Loucy (cell line): Measurements from ENCODE around the gene SNCA.

Experiments used
- EZH2phosphoT487 ChIP-seq: fragments of 200-600 bp; IDR thresholded peaks from 2 replicates; pipeline ENCODE4 v1.6.1; 2018; ENCODE audit warnings: antibody characterized with exemption, mild to moderate bottlenecking, moderate library complexity, borderline replicate concordance
- TF ChIP-seq, protein P1 (sequence below): fragments of 200-600 bp; sonication (generic); conservative IDR thresholded peaks from 2 replicates; pipeline ENCODE4 v1.5.1; 2014; ENCODE audit warnings: mild to moderate bottlenecking, antibody characterized with exemption, low read length

GRCh38 chr4:89684536-89684935 lies 152.4 kb downstream of the SNCA start:
- TF ChIP-seq, protein P1, sequence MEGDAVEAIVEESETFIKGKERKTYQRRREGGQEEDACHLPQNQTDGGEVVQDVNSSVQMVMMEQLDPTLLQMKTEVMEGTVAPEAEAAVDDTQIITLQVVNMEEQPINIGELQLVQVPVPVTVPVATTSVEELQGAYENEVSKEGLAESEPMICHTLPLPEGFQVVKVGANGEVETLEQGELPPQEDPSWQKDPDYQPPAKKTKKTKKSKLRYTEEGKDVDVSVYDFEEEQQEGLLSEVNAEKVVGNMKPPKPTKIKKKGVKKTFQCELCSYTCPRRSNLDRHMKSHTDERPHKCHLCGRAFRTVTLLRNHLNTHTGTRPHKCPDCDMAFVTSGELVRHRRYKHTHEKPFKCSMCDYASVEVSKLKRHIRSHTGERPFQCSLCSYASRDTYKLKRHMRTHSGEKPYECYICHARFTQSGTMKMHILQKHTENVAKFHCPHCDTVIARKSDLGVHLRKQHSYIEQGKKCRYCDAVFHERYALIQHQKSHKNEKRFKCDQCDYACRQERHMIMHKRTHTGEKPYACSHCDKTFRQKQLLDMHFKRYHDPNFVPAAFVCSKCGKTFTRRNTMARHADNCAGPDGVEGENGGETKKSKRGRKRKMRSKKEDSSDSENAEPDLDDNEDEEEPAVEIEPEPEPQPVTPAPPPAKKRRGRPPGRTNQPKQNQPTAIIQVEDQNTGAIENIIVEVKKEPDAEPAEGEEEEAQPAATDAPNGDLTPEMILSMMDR, result no peak
- TF ChIP-seq EZH2phosphoT487, result no peak
